K562 (cell line): Measurements from ENCODE around the gene MIDN. TPM values are rescaled to one million over a fixed set of nuclear protein-coding genes. Genes with fewer than 3 reads are reported as not detected.

ENCODE experiments used
- CCAR2 ChIP-seq: fragments of 200-400 bp; formaldehyde crosslinking; IDR thresholded peaks from 2 replicates; pipeline ENCODE4 v1.6.1; 2017; ENCODE audit warnings: mild to moderate bottlenecking, low read depth, low read length
- KLF16 ChIP-seq: IDR thresholded peaks from 2 replicates; pipeline ENCODE4 v1.6.1; 2016; ENCODE audit warnings: antibody characterized with exemption
- MCM2 ChIP-seq: fragments of 450-650 bp; IDR thresholded peaks from 2 replicates; pipeline ENCODE4 v1.6.1; 2017; ENCODE audit warnings: low read depth, mild to moderate bottlenecking
- MTA2 ChIP-seq: fragments of 450-650 bp; IDR thresholded peaks from 2 replicates; pipeline ENCODE4 v1.6.1; 2016; ENCODE audit warnings: low read depth
- MYBL2 ChIP-seq, 2 experiments: fragments of 450-650 bp in 1 of 2; sonication (generic) in 1 of 2; formaldehyde crosslinking in 1 of 2; IDR thresholded peaks; 2 replicates each; pipeline versions ENCODE4 v1.6.1 to v1.8.1; 2017 to 2022; ENCODE audit warnings: borderline replicate concordance in 1 of 2, inconsistent platforms in 1 of 2, low read depth in 1 of 2, mild to moderate bottlenecking in 1 of 2, missing genetic modification reagents in 1 of 2, moderate library complexity in 1 of 2
- PRMT5 ChIP-seq: sonication (generic); formaldehyde crosslinking; IDR thresholded peaks from 2 replicates; pipeline ENCODE4 v1.5.0; 2020; ENCODE audit warnings: missing genetic modification reagents
- SRSF1 ChIP-seq: fragments of 200-400 bp; formaldehyde crosslinking; IDR thresholded peaks from 2 replicates; pipeline ENCODE4 v1.6.1; 2017; ENCODE audit warnings: mild to moderate bottlenecking, low read depth, low read length, moderate library complexity
- ZNF253 ChIP-seq: fragments of 250-450 bp; sonication (Bioruptor Pico); conservative IDR thresholded peaks from 2 replicates; pipeline ENCODE4 v1.6.1; 2021; ENCODE audit warnings: mild to moderate bottlenecking
- ZNF57 ChIP-seq: fragments of 450-650 bp; formaldehyde crosslinking; IDR thresholded peaks from 2 replicates; pipeline ENCODE4 v1.4.0; 2020; ENCODE audit warnings: mild to moderate bottlenecking, moderate library complexity
- ZNF707 ChIP-seq: fragments of 250-450 bp; sonication (Bioruptor Pico); conservative IDR thresholded peaks from 2 replicates; pipeline ENCODE4 v1.8.0; 2022; ENCODE audit warnings: inconsistent platforms, mild to moderate bottlenecking, moderate library complexity
- ZNF79 ChIP-seq: fragments of 250-450 bp; sonication (Bioruptor Pico); IDR thresholded peaks from 2 replicates; pipeline ENCODE4 v1.4.0; 2020; ENCODE audit warnings: low read depth, mild to moderate bottlenecking, moderate library complexity
- polyA plus RNA-seq, 8 experiments: library from polyadenylated mRNA; depleted of rRNA in 4 of 8; stranded (reverse) in 5 of 8; unstranded in 3 of 8; fragments of >200 nt; fragmentation: Nextera tagmentation in 2 of 8; fragmentation: Illumina TruSeq in 1 of 8; extraction: Ambion mirVana in 2 of 8; extraction: Trizol in 1 of 8; gene quantifications; 2 replicates each; pipeline versions ENCODE4 v1.2.1 to v1.2.3, GENCODE V29; 2011 to 2014; ENCODE audit warnings: inconsistent platforms in 1 of 8, missing spikeins in 1 of 8
- total RNA-seq, 7 experiments: library from RNA; depleted of rRNA in 6 of 7; stranded (reverse); fragments of >200 nt in 6 of 7; fragmentation: Illumina TruSeq in 2 of 7; extraction: Trizol in 2 of 7; gene quantifications; 2 replicates each; pipeline versions ENCODE4 v1.2.1 to v1.2.3, GENCODE V29; 2011 to 2021; ENCODE audit warnings: low replicate concordance in 1 of 7
- TF ChIP-seq, protein P1 (sequence below): fragments of 450-650 bp; IDR thresholded peaks from 2 replicates; pipeline ENCODE4 v1.6.1; 2018; ENCODE audit warnings: mild to moderate bottlenecking, low read depth; ENCODE audit not compliant: partially characterized antibody
- TF ChIP-seq, protein P2 (sequence below), 2 experiments: fragments of 250-450 bp in 1 of 2; fragments of 450-650 bp in 1 of 2; sonication (Bioruptor Pico) in 1 of 2; IDR thresholded peaks; 2 replicates each; pipeline versions ENCODE4 v1.6.1 to v1.8.0; 2016 to 2021; ENCODE audit warnings: mild to moderate bottlenecking in 2 of 2, moderate library complexity in 2 of 2, missing compliant biosample characterization in 1 of 2, missing genetic modification characterization in 1 of 2
- TF ChIP-seq, protein P3 (sequence below): fragments of 450-650 bp; IDR thresholded peaks from 2 replicates; pipeline ENCODE4 v1.6.1; 2016; ENCODE audit warnings: mild to moderate bottlenecking, moderate library complexity

Gene MIDN
- total and polyA plus RNA-seq, 9 of the 15 experiments (the other 6 are each of a cell fraction or from before 2014, with no cell fraction given), result 0.17 to 120 (median 10.1) TPM

DNA sequence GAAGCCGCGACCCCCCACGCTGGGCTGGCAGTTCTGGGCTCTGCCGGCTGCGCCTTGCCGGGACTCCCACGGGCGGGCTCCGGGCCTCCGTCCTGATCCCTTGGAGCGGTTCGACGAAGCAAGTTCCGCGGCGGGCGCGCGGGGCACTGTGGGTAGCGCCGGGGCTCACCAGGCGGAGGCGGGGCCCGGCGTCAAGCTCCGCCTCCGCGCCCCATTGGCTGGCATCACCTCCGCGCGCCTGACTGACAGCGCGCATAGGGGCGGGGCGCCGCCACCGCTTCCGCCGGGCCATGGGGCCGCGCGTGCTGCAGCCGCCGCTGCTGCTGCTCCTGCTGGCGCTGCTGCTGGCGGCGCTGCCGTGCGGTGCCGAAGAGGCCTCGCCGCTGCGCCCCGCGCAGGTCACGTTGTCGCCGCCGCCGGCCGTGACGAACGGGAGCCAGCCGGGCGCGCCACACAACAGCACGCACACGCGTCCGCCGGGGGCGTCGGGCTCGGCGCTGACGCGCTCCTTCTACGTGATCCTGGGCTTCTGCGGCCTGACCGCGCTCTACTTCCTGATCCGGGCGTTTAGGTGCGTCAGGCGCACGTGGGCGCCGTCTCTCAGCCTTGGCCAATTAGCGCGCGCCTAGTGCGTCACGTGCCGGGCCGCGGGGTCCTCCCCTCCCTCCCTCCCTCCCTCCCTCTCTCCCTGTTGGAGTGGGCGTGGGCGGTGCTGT is 27.0 kb downstream of the MIDN start, which contains the start of gene FAM174C (continued):
- TF ChIP-seq SRSF1 (0 out of 2 replicates have a peak, but pooled peaks have one; percentile 12), MCM2 (no peak), MTA2 (no peak), ZNF57 (no peak), ZNF253 (no peak), KLF16 (no peak), ZNF79 (CRISPR knock-in tag) (no peak), MYBL2 (IDR thresholded peaks at IDR 0.05; ENCODE audit: low read depth) (no peak), MYBL2 (CRISPR knock-in tag; IDR thresholded peaks at IDR 0.05; ENCODE audit: borderline replicate concordance) (no peak), CCAR2 (no peak), ZNF707 (no peak), PRMT5 (CRISPR knock-in tag) (no peak)
- TF ChIP-seq, protein P1, sequence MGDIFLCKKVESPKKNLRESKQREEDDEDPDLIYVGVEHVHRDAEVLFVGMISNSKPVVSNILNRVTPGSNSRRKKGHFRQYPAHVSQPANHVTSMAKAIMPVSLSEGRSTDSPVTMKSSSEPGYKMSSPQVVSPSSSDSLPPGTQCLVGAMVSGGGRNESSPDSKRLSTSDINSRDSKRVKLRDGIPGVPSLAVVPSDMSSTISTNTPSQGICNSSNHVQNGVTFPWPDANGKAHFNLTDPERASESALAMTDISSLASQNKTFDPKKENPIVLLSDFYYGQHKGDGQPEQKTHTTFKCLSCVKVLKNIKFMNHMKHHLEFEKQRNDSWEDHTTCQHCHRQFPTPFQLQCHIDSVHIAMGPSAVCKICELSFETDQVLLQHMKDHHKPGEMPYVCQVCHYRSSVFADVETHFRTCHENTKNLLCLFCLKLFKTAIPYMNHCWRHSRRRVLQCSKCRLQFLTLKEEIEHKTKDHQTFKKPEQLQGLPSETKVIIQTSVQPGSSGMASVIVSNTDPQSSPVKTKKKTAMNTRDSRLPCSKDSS, result no peak
- TF ChIP-seq, protein P2, sequence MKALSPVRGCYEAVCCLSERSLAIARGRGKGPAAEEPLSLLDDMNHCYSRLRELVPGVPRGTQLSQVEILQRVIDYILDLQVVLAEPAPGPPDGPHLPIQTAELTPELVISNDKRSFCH (CRISPR knock-in tag; IDR thresholded peaks at IDR 0.05), result no peak
- TF ChIP-seq, protein P2 (tag; IDR thresholded peaks at IDR 0.05), result peak; percentile 2; the same call in 1 of the 2 replicates
- TF ChIP-seq, protein P3, sequence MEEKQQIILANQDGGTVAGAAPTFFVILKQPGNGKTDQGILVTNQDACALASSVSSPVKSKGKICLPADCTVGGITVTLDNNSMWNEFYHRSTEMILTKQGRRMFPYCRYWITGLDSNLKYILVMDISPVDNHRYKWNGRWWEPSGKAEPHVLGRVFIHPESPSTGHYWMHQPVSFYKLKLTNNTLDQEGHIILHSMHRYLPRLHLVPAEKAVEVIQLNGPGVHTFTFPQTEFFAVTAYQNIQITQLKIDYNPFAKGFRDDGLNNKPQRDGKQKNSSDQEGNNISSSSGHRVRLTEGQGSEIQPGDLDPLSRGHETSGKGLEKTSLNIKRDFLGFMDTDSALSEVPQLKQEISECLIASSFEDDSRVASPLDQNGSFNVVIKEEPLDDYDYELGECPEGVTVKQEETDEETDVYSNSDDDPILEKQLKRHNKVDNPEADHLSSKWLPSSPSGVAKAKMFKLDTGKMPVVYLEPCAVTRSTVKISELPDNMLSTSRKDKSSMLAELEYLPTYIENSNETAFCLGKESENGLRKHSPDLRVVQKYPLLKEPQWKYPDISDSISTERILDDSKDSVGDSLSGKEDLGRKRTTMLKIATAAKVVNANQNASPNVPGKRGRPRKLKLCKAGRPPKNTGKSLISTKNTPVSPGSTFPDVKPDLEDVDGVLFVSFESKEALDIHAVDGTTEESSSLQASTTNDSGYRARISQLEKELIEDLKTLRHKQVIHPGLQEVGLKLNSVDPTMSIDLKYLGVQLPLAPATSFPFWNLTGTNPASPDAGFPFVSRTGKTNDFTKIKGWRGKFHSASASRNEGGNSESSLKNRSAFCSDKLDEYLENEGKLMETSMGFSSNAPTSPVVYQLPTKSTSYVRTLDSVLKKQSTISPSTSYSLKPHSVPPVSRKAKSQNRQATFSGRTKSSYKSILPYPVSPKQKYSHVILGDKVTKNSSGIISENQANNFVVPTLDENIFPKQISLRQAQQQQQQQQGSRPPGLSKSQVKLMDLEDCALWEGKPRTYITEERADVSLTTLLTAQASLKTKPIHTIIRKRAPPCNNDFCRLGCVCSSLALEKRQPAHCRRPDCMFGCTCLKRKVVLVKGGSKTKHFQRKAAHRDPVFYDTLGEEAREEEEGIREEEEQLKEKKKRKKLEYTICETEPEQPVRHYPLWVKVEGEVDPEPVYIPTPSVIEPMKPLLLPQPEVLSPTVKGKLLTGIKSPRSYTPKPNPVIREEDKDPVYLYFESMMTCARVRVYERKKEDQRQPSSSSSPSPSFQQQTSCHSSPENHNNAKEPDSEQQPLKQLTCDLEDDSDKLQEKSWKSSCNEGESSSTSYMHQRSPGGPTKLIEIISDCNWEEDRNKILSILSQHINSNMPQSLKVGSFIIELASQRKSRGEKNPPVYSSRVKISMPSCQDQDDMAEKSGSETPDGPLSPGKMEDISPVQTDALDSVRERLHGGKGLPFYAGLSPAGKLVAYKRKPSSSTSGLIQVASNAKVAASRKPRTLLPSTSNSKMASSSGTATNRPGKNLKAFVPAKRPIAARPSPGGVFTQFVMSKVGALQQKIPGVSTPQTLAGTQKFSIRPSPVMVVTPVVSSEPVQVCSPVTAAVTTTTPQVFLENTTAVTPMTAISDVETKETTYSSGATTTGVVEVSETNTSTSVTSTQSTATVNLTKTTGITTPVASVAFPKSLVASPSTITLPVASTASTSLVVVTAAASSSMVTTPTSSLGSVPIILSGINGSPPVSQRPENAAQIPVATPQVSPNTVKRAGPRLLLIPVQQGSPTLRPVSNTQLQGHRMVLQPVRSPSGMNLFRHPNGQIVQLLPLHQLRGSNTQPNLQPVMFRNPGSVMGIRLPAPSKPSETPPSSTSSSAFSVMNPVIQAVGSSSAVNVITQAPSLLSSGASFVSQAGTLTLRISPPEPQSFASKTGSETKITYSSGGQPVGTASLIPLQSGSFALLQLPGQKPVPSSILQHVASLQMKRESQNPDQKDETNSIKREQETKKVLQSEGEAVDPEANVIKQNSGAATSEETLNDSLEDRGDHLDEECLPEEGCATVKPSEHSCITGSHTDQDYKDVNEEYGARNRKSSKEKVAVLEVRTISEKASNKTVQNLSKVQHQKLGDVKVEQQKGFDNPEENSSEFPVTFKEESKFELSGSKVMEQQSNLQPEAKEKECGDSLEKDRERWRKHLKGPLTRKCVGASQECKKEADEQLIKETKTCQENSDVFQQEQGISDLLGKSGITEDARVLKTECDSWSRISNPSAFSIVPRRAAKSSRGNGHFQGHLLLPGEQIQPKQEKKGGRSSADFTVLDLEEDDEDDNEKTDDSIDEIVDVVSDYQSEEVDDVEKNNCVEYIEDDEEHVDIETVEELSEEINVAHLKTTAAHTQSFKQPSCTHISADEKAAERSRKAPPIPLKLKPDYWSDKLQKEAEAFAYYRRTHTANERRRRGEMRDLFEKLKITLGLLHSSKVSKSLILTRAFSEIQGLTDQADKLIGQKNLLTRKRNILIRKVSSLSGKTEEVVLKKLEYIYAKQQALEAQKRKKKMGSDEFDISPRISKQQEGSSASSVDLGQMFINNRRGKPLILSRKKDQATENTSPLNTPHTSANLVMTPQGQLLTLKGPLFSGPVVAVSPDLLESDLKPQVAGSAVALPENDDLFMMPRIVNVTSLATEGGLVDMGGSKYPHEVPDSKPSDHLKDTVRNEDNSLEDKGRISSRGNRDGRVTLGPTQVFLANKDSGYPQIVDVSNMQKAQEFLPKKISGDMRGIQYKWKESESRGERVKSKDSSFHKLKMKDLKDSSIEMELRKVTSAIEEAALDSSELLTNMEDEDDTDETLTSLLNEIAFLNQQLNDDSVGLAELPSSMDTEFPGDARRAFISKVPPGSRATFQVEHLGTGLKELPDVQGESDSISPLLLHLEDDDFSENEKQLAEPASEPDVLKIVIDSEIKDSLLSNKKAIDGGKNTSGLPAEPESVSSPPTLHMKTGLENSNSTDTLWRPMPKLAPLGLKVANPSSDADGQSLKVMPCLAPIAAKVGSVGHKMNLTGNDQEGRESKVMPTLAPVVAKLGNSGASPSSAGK, result no peak
